Astrocyte (in vitro differentiated cells and primary cell): ENCODE results near the gene SNAP25. TPM values are rescaled to one million over a fixed set of nuclear protein-coding genes. Genes with fewer than 3 reads are reported as not detected.
A peak's percentile ranks its signal among the peaks of the same experiment; 100 is the strongest.

Source experiments
- DNase-seq: peaks from one replicate; pipeline ENCODE4 v3.0.0-alpha.2; 2010; ENCODE audit warnings: low read depth
- FAIRE-seq: peaks from 2 replicates; lab custom pipeline; 2011; peaks lifted over from hg19 to GRCh38; lab: Jason Lieb, UNC
- H2AFZ ChIP-seq: 2 replicates; pipeline ENCODE4 v1.6.0; 2012; ENCODE audit warnings: low read depth, low read length, inconsistent platforms
- H3K27ac ChIP-seq: 2 replicates; pipeline ENCODE4 v1.5.1; 2011; ENCODE audit warnings: low read depth, low read length, inconsistent platforms
- H3K27me3 ChIP-seq: 2 replicates; pipeline ENCODE4 v1.6.0; 2011; ENCODE audit warnings: low read length, inconsistent platforms; ENCODE audit not compliant: insufficient read depth
- H3K36me3 ChIP-seq: 2 replicates; pipeline ENCODE4 v1.5.1; 2011; ENCODE audit warnings: low read length, inconsistent platforms; ENCODE audit not compliant: insufficient read depth
- H3K4me1 ChIP-seq: 2 replicates; pipeline ENCODE4 v1.5.1; 2011; ENCODE audit warnings: low read length, inconsistent platforms; ENCODE audit not compliant: insufficient read depth
- H3K4me2 ChIP-seq: 2 replicates; pipeline ENCODE4 v1.6.0; 2012; ENCODE audit warnings: low read length, inconsistent platforms
- H3K4me3 ChIP-seq: 2 replicates; pipeline ENCODE4 v1.5.1; 2011; ENCODE audit warnings: low read depth, mild to moderate bottlenecking, low read length, inconsistent platforms; ENCODE audit not compliant: insufficient read depth
- H3K79me2 ChIP-seq: 2 replicates; pipeline ENCODE4 v1.6.0; 2012; ENCODE audit warnings: mild to moderate bottlenecking, low read length, inconsistent platforms; ENCODE audit not compliant: insufficient read depth
- H3K9ac ChIP-seq: 2 replicates; pipeline ENCODE4 v1.6.0; 2012; ENCODE audit warnings: mild to moderate bottlenecking, low read length, inconsistent platforms
- H3K9me3 ChIP-seq: 2 replicates; pipeline ENCODE4 v1.5.1; 2012; ENCODE audit warnings: low read depth, mild to moderate bottlenecking, low read length, inconsistent platforms; ENCODE audit not compliant: insufficient read depth
- H4K20me1 ChIP-seq: 2 replicates; pipeline ENCODE4 v1.6.0; 2012; ENCODE audit warnings: low read length, inconsistent platforms; ENCODE audit not compliant: insufficient read depth
- H3K27ac Mint-ChIP-seq: one replicate; pipeline ENCODE4 v1.8.0; 2021; ENCODE audit warnings: mild to moderate bottlenecking, mixed read lengths; ENCODE audit not compliant: unreplicated experiment
- H3K27me3 Mint-ChIP-seq: one replicate; pipeline ENCODE4 v1.8.0; 2021; ENCODE audit warnings: low read depth, mixed read lengths; ENCODE audit not compliant: unreplicated experiment
- H3K36me3 Mint-ChIP-seq: one replicate; pipeline ENCODE4 v1.8.0; 2021; ENCODE audit warnings: low read depth, mixed read lengths; ENCODE audit not compliant: unreplicated experiment
- H3K4me1 Mint-ChIP-seq: one replicate; pipeline ENCODE4 v1.8.0; 2021; ENCODE audit warnings: low read depth, mixed read lengths; ENCODE audit not compliant: unreplicated experiment
- H3K4me3 Mint-ChIP-seq: one replicate; pipeline ENCODE4 v1.8.0; 2021; ENCODE audit warnings: mild to moderate bottlenecking, moderate library complexity, mixed read lengths; ENCODE audit not compliant: unreplicated experiment
- H3K9me3 Mint-ChIP-seq: one replicate; pipeline ENCODE4 v1.8.0; 2021; ENCODE audit warnings: mild to moderate bottlenecking, mixed read lengths; ENCODE audit not compliant: unreplicated experiment
- CTCF ChIP-seq: IDR thresholded peaks from 2 replicates; pipeline ENCODE4 v1.5.1; 2011; ENCODE audit warnings: low read depth, mild to moderate bottlenecking, inconsistent platforms, low read length, moderate library complexity; ENCODE audit not compliant: insufficient read depth
- EZH2 ChIP-seq: IDR thresholded peaks from 2 replicates; pipeline ENCODE4 v1.6.1; 2012; ENCODE audit warnings: mild to moderate bottlenecking, low read length, inconsistent platforms; ENCODE audit not compliant: insufficient read depth
- total RNA-seq: library from RNA; stranded (reverse); gene quantifications from 2 replicates; pipeline ENCODE4 v1.2.1, GENCODE V29; 2021

The SNAP25 gene
- total RNA-seq, 1 donor from 2014 or later = 3.9 TPM

DNA sequence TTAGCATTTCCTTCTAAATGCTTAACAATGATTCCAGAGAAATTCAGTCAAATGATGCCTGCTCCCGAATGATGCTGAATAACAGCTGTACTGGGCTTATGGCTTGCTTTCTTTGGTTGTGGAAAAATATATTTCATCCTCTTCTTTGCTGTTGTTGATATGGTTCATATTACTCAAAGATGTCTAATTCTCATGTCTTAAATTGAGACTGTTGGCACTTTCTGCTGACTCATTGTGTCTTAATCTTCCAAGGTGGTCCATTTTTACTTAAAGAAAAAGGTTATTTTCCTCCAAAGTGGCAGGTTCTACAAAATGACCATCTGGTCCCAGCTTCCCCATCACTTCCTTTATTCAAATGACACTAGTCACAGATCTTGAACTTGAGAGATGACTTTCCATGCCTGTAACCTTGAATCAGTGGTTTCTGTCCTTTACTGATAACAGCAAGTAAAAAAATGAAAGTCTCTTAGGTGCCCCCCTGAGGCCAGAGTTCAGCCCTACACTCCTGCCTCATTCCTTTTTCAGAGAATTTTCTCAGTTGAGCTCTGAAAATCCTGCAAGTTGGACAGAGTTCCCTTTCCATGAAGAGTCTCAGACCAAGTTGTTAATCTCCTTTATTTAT lies 6.9 kb downstream of the SNAP25 start:
- no peaks in the 10 kb centered on the region for H3K27me3 ChIP-seq
- Mint-ChIP-seq H3K4me1 (peaks cover 13% of the 10 kb centered on the region), H3K27ac (no peak overlapping the region), H3K36me3 (peaks cover 3% of the 10 kb centered on the region), H3K27me3 (peaks cover 4% of the 10 kb centered on the region), H3K9me3 (no peaks in the 10 kb centered on the region), H3K4me3 (no peak overlapping the region)
- H3K4me1 ChIP-seq = no peaks in the 10 kb centered on the region
- FAIRE-seq (no peak), DNase-seq (no peak)
- no peak for TF ChIP-seq EZH2
- peak; percentile 12 for TF ChIP-seq CTCF
- H3K9ac ChIP-seq = no peak overlapping the region
- no peaks in the 10 kb centered on the region for H3K9me3 ChIP-seq
- H3K4me2 ChIP-seq = no peak overlapping the region
- peaks cover 6% of the 10 kb centered on the region for H4K20me1 ChIP-seq
- H3K27ac ChIP-seq = no peak overlapping the region
- no peaks in the 10 kb centered on the region for H3K79me2 ChIP-seq
- H3K36me3 ChIP-seq = no peaks in the 10 kb centered on the region
- no peak overlapping the region for H2AFZ ChIP-seq
- no peak overlapping the region for H3K4me3 ChIP-seq

GRCh38 chr20:10228330-10228729 lies 9.7 kb downstream of the SNAP25 start:
- Mint-ChIP-seq H3K27ac (no peak overlapping the region), H3K36me3 (peaks cover 3% of the 10 kb centered on the region), H3K27me3 (peaks cover 7% of the 10 kb centered on the region), H3K9me3 (no peaks in the 10 kb centered on the region), H3K4me3 (no peak overlapping the region), H3K4me1 (peaks cover 12% of the 10 kb centered on the region)
- no peak for DNase-seq
- H2AFZ ChIP-seq = no peak overlapping the region
- no peak overlapping the region for H3K4me2 ChIP-seq
- no peaks in the 10 kb centered on the region for H3K27me3 ChIP-seq
- no peaks in the 10 kb centered on the region for H4K20me1 ChIP-seq
- no peaks in the 10 kb centered on the region for H3K9me3 ChIP-seq
- FAIRE-seq = no peak
- no peaks in the 10 kb centered on the region for H3K4me1 ChIP-seq
- H3K79me2 ChIP-seq = no peaks in the 10 kb centered on the region
- TF ChIP-seq EZH2 (no peak), CTCF (no peak)
- H3K36me3 ChIP-seq = no peaks in the 10 kb centered on the region
- H3K27ac ChIP-seq = no peak overlapping the region
- H3K4me3 ChIP-seq = no peak overlapping the region
- no peak overlapping the region for H3K9ac ChIP-seq

GRCh38 chr20:10231290-10231689 lies 12.7 kb downstream of the SNAP25 start:
- Histone ChIP-seq H3K4me3 (no peak overlapping the region), H3K9me3 (no peaks in the 10 kb centered on the region), H3K4me2 (no peak overlapping the region), H2AFZ (no peak overlapping the region), H3K9ac (no peak overlapping the region), H3K4me1 (no peaks in the 10 kb centered on the region), H4K20me1 (no peaks in the 10 kb centered on the region), H3K27ac (no peak overlapping the region), H3K36me3 (no peaks in the 10 kb centered on the region), H3K27me3 (no peaks in the 10 kb centered on the region), H3K79me2 (no peaks in the 10 kb centered on the region)
- no peak for DNase-seq
- TF ChIP-seq EZH2 (no peak), CTCF (no peak)
- Mint-ChIP-seq H3K4me3 (no peak overlapping the region), H3K9me3 (no peaks in the 10 kb centered on the region), H3K36me3 (peaks cover 3% of the 10 kb centered on the region), H3K4me1 (no peaks in the 10 kb centered on the region), H3K27me3 (peaks cover 7% of the 10 kb centered on the region), H3K27ac (no peak overlapping the region)
- FAIRE-seq = no peak
